ENCODE data around the gene MAPK13.
A peak's percentile ranks its signal among the peaks of the same experiment; 100 is the strongest.

- TF ChIP-seq CTCF (conservative IDR thresholded peaks at IDR 0.05; ENCODE audit: low read depth, low read length) (peak; percentile 97), EZH2 (IDR thresholded peaks at IDR 0.05; ENCODE audit: borderline replicate concordance, low read depth, low read length, poor library complexity, severe bottlenecking) (no peak)
Measured at GRCh38 chr6:36094753-36095496, 35.4 kb upstream of the MAPK13 start.
